ENCODE data around the gene GPR152.
"Not testable (repeated sequence)": the region's sequence is repeated elsewhere in the genome, so short reads cannot be mapped to it uniquely, and the experiment has no call there.

The GPR152 gene

DNA sequence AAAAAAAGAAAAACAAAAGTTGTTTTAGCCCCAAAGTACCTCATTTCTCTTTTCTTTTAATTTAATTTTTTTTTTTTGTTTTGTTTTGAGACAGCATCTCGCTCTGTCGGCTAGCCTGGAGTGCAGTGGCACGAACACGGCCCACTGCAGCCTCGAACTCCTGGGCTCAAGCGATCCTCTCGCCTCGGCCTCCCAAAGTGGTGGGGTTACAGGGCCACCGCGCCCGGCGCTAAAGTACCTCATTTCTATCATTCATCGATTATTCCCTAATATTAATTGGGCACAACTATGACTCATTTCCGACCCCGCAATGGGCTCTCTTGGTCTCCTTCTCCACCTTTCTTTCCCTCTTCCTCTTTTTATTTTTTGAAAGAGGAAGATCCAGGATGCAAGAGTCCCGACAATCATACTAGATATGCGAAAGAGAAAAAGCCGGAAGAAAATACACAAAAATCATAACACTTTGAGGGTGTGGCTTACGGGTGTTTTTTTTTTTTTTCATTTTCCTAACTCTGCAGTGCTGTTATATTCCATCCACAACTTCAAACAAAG, 29.8 kb upstream of the GPR152 start:
- H3K9ac ChIP-seq (ENCODE audit: low read length), result peak overlapping the region; percentile 88
- TF ChIP-seq EZH2 (IDR thresholded peaks at IDR 0.05; ENCODE audit: borderline replicate concordance, low read length), result no peak
- TF ChIP-seq, protein P1, sequence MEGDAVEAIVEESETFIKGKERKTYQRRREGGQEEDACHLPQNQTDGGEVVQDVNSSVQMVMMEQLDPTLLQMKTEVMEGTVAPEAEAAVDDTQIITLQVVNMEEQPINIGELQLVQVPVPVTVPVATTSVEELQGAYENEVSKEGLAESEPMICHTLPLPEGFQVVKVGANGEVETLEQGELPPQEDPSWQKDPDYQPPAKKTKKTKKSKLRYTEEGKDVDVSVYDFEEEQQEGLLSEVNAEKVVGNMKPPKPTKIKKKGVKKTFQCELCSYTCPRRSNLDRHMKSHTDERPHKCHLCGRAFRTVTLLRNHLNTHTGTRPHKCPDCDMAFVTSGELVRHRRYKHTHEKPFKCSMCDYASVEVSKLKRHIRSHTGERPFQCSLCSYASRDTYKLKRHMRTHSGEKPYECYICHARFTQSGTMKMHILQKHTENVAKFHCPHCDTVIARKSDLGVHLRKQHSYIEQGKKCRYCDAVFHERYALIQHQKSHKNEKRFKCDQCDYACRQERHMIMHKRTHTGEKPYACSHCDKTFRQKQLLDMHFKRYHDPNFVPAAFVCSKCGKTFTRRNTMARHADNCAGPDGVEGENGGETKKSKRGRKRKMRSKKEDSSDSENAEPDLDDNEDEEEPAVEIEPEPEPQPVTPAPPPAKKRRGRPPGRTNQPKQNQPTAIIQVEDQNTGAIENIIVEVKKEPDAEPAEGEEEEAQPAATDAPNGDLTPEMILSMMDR (IDR thresholded peaks at IDR 0.05; ENCODE audit: low read length), result no peak
- H3F3A ChIP-seq (ENCODE audit: insufficient read depth, low read length), result 0 out of 2 replicates have a peak, but pooled peaks cover 2% of the 10 kb centered on the region
- no peaks in the 10 kb centered on the region for H3K79me2 ChIP-seq (ENCODE audit: insufficient read depth, low read length)
- peaks cover 47% of the 10 kb centered on the region for H3K4me1 ChIP-seq (ENCODE audit: insufficient read depth, low read length, severe bottlenecking)
- peak overlapping the region; percentile 91 for H3K27ac ChIP-seq (ENCODE audit: low read depth, low read length, poor library complexity, severe bottlenecking)
- no peaks in the 10 kb centered on the region; the same call in 1 of the 2 replicates for H3K36me3 ChIP-seq (ENCODE audit: insufficient read depth, low read length)
- no peaks in the 10 kb centered on the region for H3K9me2 ChIP-seq (ENCODE audit: low read depth, low read length)
- no peaks in the 10 kb centered on the region for H3K27me3 ChIP-seq (ENCODE audit: insufficient read depth, low read length)
- H4K20me1 ChIP-seq (ENCODE audit: insufficient read depth, low read length), result no peaks in the 10 kb centered on the region
- H3K4me3 ChIP-seq (ENCODE audit: low read depth, low read length, poor library complexity, severe bottlenecking), result peak overlapping the region; percentile 56
- peak overlapping the region; percentile 99 for H3K4me2 ChIP-seq (ENCODE audit: low read length)
- no peaks in the 10 kb centered on the region for H3K9me3 ChIP-seq (ENCODE audit: low read length)
- 0 out of 2 replicates have a peak overlapping the region, but pooled peaks have one; percentile 8 for H2AFZ ChIP-seq (ENCODE audit: low read length)

DNA sequence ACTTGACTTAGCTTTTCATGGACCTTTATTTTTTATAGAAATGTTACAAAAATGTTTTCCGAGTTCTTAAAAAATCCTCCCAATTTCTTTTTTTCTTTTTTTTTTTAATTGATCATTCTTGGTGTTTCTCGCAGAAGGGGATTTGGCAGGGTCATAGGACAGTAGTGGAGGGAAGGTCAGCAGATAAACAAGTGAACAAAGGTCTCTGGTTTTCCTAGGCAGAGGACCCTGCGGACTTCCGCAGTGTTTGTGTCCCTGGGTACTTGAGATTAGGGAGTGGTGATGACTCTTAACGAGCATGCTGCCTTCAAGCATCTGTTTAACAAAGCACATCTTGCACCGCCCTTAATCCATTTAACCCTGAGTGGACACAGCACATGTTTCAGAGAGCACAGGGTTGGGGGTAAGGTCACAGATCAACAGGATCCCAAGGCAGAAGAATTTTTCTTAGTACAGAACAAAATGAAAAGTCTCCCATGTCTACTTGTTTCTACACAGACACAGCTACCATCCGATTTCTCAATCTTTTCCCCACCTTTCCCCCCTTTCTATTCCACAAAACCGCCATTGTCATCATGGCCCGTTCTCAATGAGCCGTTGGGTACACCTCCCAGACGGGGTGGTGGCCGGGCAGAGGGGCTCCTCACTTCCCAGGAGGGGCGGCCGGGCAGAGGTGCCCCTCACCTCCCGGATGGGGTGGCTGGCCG, 25.0 kb upstream of the GPR152 start:
- H3K79me2 ChIP-seq (ENCODE audit: insufficient read depth, low read length); H3K4me1 ChIP-seq (ENCODE audit: insufficient read depth, low read length, severe bottlenecking); H3K4me2 ChIP-seq (ENCODE audit: low read length): not testable (repeated sequence)

DNA sequence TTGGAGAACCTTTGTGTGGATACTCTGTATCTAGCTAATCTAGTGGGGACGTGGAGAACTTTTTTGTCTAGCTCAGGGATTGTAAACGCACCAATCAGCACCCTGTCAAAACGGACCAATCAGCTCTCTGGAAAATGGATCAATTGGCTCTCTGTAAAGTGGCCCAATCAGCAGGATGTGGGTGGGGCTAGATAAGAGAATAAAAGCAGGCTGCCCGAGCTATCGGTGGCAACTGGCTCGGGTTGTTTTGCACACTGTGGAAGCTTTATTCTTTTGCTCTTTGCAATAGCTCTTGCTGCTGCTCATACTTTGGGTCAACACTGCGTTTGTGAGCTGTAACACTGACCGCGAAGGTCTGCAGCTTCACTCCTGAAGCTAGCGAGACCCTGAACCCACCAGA, 24.2 kb upstream of the GPR152 start:
- not testable (repeated sequence) for H3K79me2 ChIP-seq (ENCODE audit: insufficient read depth, low read length); H3F3A ChIP-seq (ENCODE audit: insufficient read depth, low read length); H3K27ac ChIP-seq (ENCODE audit: low read depth, low read length, poor library complexity, severe bottlenecking); H3K9ac ChIP-seq (ENCODE audit: low read length); H4K20me1 ChIP-seq (ENCODE audit: insufficient read depth, low read length); H3K9me2 ChIP-seq (ENCODE audit: low read depth, low read length); H3K4me3 ChIP-seq (ENCODE audit: low read depth, low read length, poor library complexity, severe bottlenecking); H3K4me2 ChIP-seq (ENCODE audit: low read length); H3K36me3 ChIP-seq (ENCODE audit: insufficient read depth, low read length); H3K9me3 ChIP-seq (ENCODE audit: low read length); H3K4me1 ChIP-seq (ENCODE audit: insufficient read depth, low read length, severe bottlenecking); H3K27me3 ChIP-seq (ENCODE audit: insufficient read depth, low read length); H2AFZ ChIP-seq (ENCODE audit: low read length)

More for the DNA sequence above, 25.0 kb upstream of the GPR152 start:
- H4K20me1 ChIP-seq (ENCODE audit: insufficient read depth, low read length); H3K4me3 ChIP-seq (ENCODE audit: low read depth, low read length, poor library complexity, severe bottlenecking); H3K9me2 ChIP-seq (ENCODE audit: low read depth, low read length); H3F3A ChIP-seq (ENCODE audit: insufficient read depth, low read length); H2AFZ ChIP-seq (ENCODE audit: low read length); H3K27me3 ChIP-seq (ENCODE audit: insufficient read depth, low read length); H3K36me3 ChIP-seq (ENCODE audit: insufficient read depth, low read length); H3K9me3 ChIP-seq (ENCODE audit: low read length); H3K27ac ChIP-seq (ENCODE audit: low read depth, low read length, poor library complexity, severe bottlenecking); H3K9ac ChIP-seq (ENCODE audit: low read length): not testable (repeated sequence)

DNA sequence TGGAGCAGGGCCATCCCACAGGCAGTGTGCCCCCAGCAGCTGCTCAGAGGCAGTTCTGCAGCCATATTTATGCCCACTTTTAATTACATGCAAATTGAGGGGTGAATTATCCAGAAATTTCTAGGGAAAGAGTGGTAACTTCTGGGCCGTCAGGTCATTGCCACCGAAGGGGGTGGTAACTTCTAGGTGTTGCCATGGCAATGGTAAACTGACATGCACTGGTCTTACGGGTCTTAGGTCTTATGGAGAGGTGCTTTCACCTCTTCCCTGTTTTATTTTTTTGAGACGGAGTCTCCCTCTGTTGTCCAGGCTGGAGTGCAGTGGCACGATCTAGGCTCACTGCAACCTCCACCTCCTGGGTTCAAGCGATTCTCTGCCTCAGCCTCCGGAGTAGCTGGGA, 20.4 kb upstream of the GPR152 start:
- no peak overlapping the region for H2AFZ ChIP-seq (ENCODE audit: low read length)
- no peaks in the 10 kb centered on the region for H3F3A ChIP-seq (ENCODE audit: insufficient read depth, low read length)
- H3K9ac ChIP-seq (ENCODE audit: low read length), result no peak overlapping the region
- no peak overlapping the region for H3K4me2 ChIP-seq (ENCODE audit: low read length)
- no peaks in the 10 kb centered on the region for H4K20me1 ChIP-seq (ENCODE audit: insufficient read depth, low read length)
- no peaks in the 10 kb centered on the region for H3K79me2 ChIP-seq (ENCODE audit: insufficient read depth, low read length)
- no peaks in the 10 kb centered on the region for H3K36me3 ChIP-seq (ENCODE audit: insufficient read depth, low read length)
- H3K27ac ChIP-seq (ENCODE audit: low read depth, low read length, poor library complexity, severe bottlenecking), result no peak overlapping the region
- H3K4me3 ChIP-seq (ENCODE audit: low read depth, low read length, poor library complexity, severe bottlenecking), result no peak overlapping the region
- H3K4me1 ChIP-seq (ENCODE audit: insufficient read depth, low read length, severe bottlenecking), result peaks cover 10% of the 10 kb centered on the region
- no peaks in the 10 kb centered on the region for H3K27me3 ChIP-seq (ENCODE audit: insufficient read depth, low read length)
- TF ChIP-seq, protein P1 (IDR thresholded peaks at IDR 0.05; ENCODE audit: low read length), result no peak
- no peak for TF ChIP-seq EZH2 (IDR thresholded peaks at IDR 0.05; ENCODE audit: borderline replicate concordance, low read length)
- H3K9me2 ChIP-seq (ENCODE audit: low read depth, low read length), result no peaks in the 10 kb centered on the region
- H3K9me3 ChIP-seq (ENCODE audit: low read length), result peaks cover 4% of the 10 kb centered on the region; the same call in 1 of the 2 replicates

All from OCI-LY1 (cell line).